T-cell (primary cell): ENCODE data around the gene EPHA6. TPM values are rescaled to one million over a fixed set of nuclear protein-coding genes. Genes with fewer than 3 reads are reported as not detected.

Experiments
- ATAC-seq, 4 experiments: fragments of 200-7000 bp in 3 of 4; fragments of 150-1000 bp in 1 of 4; cut with Tn5 transposase; replicated peaks in 1 of 4; 1 replicate in 3 of 4; 2 replicates in 1 of 4; pipeline ENCODE4 v1.10.0; 2021; ENCODE audit warnings: moderate library complexity in 3 of 4, mild to moderate bottlenecking in 2 of 4, moderate number of reproducible peaks in 1 of 4
- CTCF ChIA-PET, 2 donors: fragments of 300-600 bp; sonication (Branson Sonifier 250); formaldehyde crosslinking; loops; one replicate each; lab custom pipeline; 2022; ENCODE audit warnings: antibody characterized with exemption in 2 of 2; lab: Charles Lee
- POLR2A ChIA-PET, 2 donors: fragments of 300-600 bp; sonication (Branson Sonifier 250); formaldehyde crosslinking; loops; one replicate each; lab custom pipeline; 2022; ENCODE audit warnings: antibody characterized with exemption in 2 of 2; lab: Charles Lee
- DNase-seq, 35 experiments: peaks; one replicate each; pipeline versions ENCODE4 v3.0.0 to v3.0.0-alpha.2; 2013 to 2023
- H3K27ac ChIP-seq: one replicate; pipeline ENCODE4 v1.5.1; 2013; ENCODE audit warnings: low read length
- H3K27me3 ChIP-seq, 2 experiments: replicated peaks in 1 of 2; 1 replicate in 1 of 2; 2 replicates in 1 of 2; pipeline versions ENCODE4 v1.6.1 to v1.7.0; 2013; ENCODE audit warnings: low read length in 1 of 2, mixed read lengths in 1 of 2; ENCODE audit not compliant: control insufficient read depth in 2 of 2, insufficient read depth in 2 of 2; ENCODE audit errors: extremely low read depth in 1 of 2
- H3K36me3 ChIP-seq, 2 donors: 1 replicate in 1 of 2; 2 replicates in 1 of 2; pipeline versions ENCODE4 v1.6.1 to v1.7.0; 2013; ENCODE audit warnings: low read length in 1 of 2; ENCODE audit not compliant: control insufficient read depth in 2 of 2, insufficient read depth in 1 of 2; ENCODE audit errors: extremely low read depth in 1 of 2
- H3K4me1 ChIP-seq, 2 experiments: 1 replicate in 1 of 2; 2 replicates in 1 of 2; pipeline versions ENCODE4 v1.6.1 to v1.7.0; 2013; ENCODE audit warnings: low read length in 2 of 2, mixed read lengths in 1 of 2; ENCODE audit not compliant: insufficient read depth in 2 of 2, control insufficient read depth in 1 of 2; ENCODE audit errors: extremely low read depth in 1 of 2
- H3K4me3 ChIP-seq, 2 donors: 1 replicate in 1 of 2; 2 replicates in 1 of 2; pipeline versions ENCODE4 v1.5.1 to v1.7.0; 2013; ENCODE audit warnings: mild to moderate bottlenecking in 2 of 2, low read length in 1 of 2, moderate library complexity in 1 of 2; ENCODE audit not compliant: control insufficient read depth in 1 of 2; ENCODE audit errors: extremely low read depth in 1 of 2
- H3K9me3 ChIP-seq: 2 replicates; pipeline ENCODE4 v1.7.0; 2013
- H3K27ac Mint-ChIP-seq, 2 donors: one replicate each; pipeline ENCODE4 v1.8.0; 2020 to 2021; ENCODE audit warnings: mild to moderate bottlenecking in 2 of 2, mixed read lengths in 2 of 2
- H3K27me3 Mint-ChIP-seq, 2 donors: one replicate each; pipeline ENCODE4 v1.8.0; 2021 to 2022; ENCODE audit warnings: mixed read lengths in 2 of 2
- H3K36me3 Mint-ChIP-seq: one replicate; pipeline ENCODE4 v1.8.0; 2021; ENCODE audit warnings: mixed read lengths
- H3K4me1 Mint-ChIP-seq, 3 donors: one replicate each; pipeline ENCODE4 v1.8.0; 2020 to 2022; ENCODE audit warnings: mixed read lengths in 3 of 3, mild to moderate bottlenecking in 1 of 3
- H3K4me3 Mint-ChIP-seq, 3 donors: one replicate each; pipeline ENCODE4 v1.8.0; 2020 to 2022; ENCODE audit warnings: mild to moderate bottlenecking in 3 of 3, mixed read lengths in 3 of 3, moderate library complexity in 3 of 3
- H3K9me3 Mint-ChIP-seq, 3 donors: one replicate each; pipeline ENCODE4 v1.8.0; 2020 to 2022; ENCODE audit warnings: mixed read lengths in 3 of 3
- WGBS: methylation state at CpG from one replicate; pipeline ENCODE4 v1.1.5; 2013; ENCODE audit warnings: missing lambda C conversion rate; ENCODE audit not compliant: insufficient coverage; 5-methylcytosine and 5-hydroxymethylcytosine counted together
- total RNA-seq, 35 experiments: library from RNA in 6 of 35; stranded (reverse) in 6 of 35; fragments of 120-200 nt in 1 of 35; gene quantifications; one replicate each; pipeline versions ENCODE4 v1.2.1 to v1.2.4 and lab custom pipeline; 2013 to 2026

Gene EPHA6
- total RNA-seq, 5 donors from 2014 or later (not counting 1 experiment from before 2014, with no cell fraction given) = not detected

GRCh38 chr3:97680210-97680609 is 865.8 kb downstream of the EPHA6 start:
- ChIA-PET POLR2A (no interaction called here), CTCF (no interaction called here)
- Histone ChIP-seq H3K4me3 (no peak overlapping the region), H3K27ac (no peak overlapping the region), H3K4me1 (no peaks in the 10 kb centered on the region), H3K9me3 (no peaks in the 10 kb centered on the region), H3K36me3 (no peaks in the 10 kb centered on the region), H3K27me3 (no peaks in the 10 kb centered on the region)
- Mint-ChIP-seq H3K27ac (no peak overlapping the region), H3K36me3 (no peaks in the 10 kb centered on the region), H3K4me1 (no peaks in the 10 kb centered on the region), H3K9me3 (no peaks in the 10 kb centered on the region), H3K27me3 (peaks cover 0 to 9% of the 10 kb centered on the region in 2 donors), H3K4me3 (no peak overlapping the region)
- no peak for DNase-seq
- no peak for ATAC-seq

- Histone ChIP-seq H3K9me3 (no peaks in the 10 kb centered on the region), H3K36me3 (no peaks in the 10 kb centered on the region), H3K27ac (no peak overlapping the region), H3K27me3 (no peaks in the 10 kb centered on the region), H3K4me3 (no peak overlapping the region), H3K4me1 (no peaks in the 10 kb centered on the region)
- no peak overlapping the region for H3K27ac Mint-ChIP-seq
- CTCF ChIA-PET = no interaction called here
- H3K36me3 Mint-ChIP-seq = no peaks in the 10 kb centered on the region
- ATAC-seq (no peak), DNase-seq (no peak)
- POLR2A ChIA-PET = no interaction called here
- H3K9me3 Mint-ChIP-seq = no peaks in the 10 kb centered on the region
- H3K4me3 Mint-ChIP-seq = no peak overlapping the region
- no peaks in the 10 kb centered on the region for H3K4me1 Mint-ChIP-seq
- H3K27me3 Mint-ChIP-seq = peaks cover 0 to 13% of the 10 kb centered on the region in 2 donors
Observed at GRCh38 chr3:97680696-97681095, 866.3 kb downstream of the EPHA6 start.

- Histone ChIP-seq H3K36me3 (no peaks in the 10 kb centered on the region), H3K4me1 (no peaks in the 10 kb centered on the region), H3K9me3 (no peaks in the 10 kb centered on the region), H3K4me3 (no peak overlapping the region), H3K27me3 (no peaks in the 10 kb centered on the region), H3K27ac (no peak overlapping the region)
- Mint-ChIP-seq H3K4me3 (no peak overlapping the region), H3K4me1 (no peaks in the 10 kb centered on the region), H3K9me3 (no peaks in the 10 kb centered on the region), H3K36me3 (no peaks in the 10 kb centered on the region), H3K27ac (no peak overlapping the region), H3K27me3 (peaks cover 0 to 8% of the 10 kb centered on the region in 2 donors)
- ATAC-seq (no peak), DNase-seq (no peak)
- CTCF ChIA-PET = no interaction called here
- POLR2A ChIA-PET = no interaction called here
- no CpG with 5 or more reads among the region's 4 CpGs for WGBS
Observed at GRCh38 chr3:97684490-97684889, 870.1 kb downstream of the EPHA6 start.

- no peak for ATAC-seq
- H3K4me1 Mint-ChIP-seq = no peaks in the 10 kb centered on the region
- Histone ChIP-seq H3K36me3 (no peaks in the 10 kb centered on the region), H3K4me3 (no peak overlapping the region), H3K4me1 (no peaks in the 10 kb centered on the region), H3K27ac (no peak overlapping the region), H3K9me3 (no peaks in the 10 kb centered on the region), H3K27me3 (no peaks in the 10 kb centered on the region)
- peaks cover 2 to 8% of the 10 kb centered on the region in 2 donors for H3K27me3 Mint-ChIP-seq
- ChIA-PET POLR2A (no interaction called here), CTCF (no interaction called here)
- no peak for DNase-seq
- no peaks in the 10 kb centered on the region for H3K9me3 Mint-ChIP-seq
- H3K27ac Mint-ChIP-seq = no peak overlapping the region
- H3K36me3 Mint-ChIP-seq = no peaks in the 10 kb centered on the region
- H3K4me3 Mint-ChIP-seq = no peak overlapping the region
Observed at GRCh38 chr3:97686258-97686657, 871.9 kb downstream of the EPHA6 start.

GRCh38 chr3:97687734-97688133 is 873.3 kb downstream of the EPHA6 start:
- H3K36me3 Mint-ChIP-seq = no peaks in the 10 kb centered on the region
- H3K4me1 ChIP-seq = no peaks in the 10 kb centered on the region
- H3K36me3 ChIP-seq = no peaks in the 10 kb centered on the region
- DNase-seq = no peak
- H3K9me3 ChIP-seq = no peaks in the 10 kb centered on the region
- CTCF ChIA-PET = no interaction called here
- H3K9me3 Mint-ChIP-seq = no peaks in the 10 kb centered on the region
- no peak for ATAC-seq
- no peak overlapping the region for H3K4me3 Mint-ChIP-seq
- no peak overlapping the region for H3K27ac ChIP-seq
- no CpG with 5 or more reads among the region's 2 CpGs for WGBS
- POLR2A ChIA-PET = no interaction called here
- no peaks in the 10 kb centered on the region for H3K27me3 ChIP-seq
- H3K4me3 ChIP-seq = no peak overlapping the region
- no peaks in the 10 kb centered on the region for H3K4me1 Mint-ChIP-seq
- peaks cover 2 to 8% of the 10 kb centered on the region in 2 donors for H3K27me3 Mint-ChIP-seq
- no peak overlapping the region for H3K27ac Mint-ChIP-seq

GRCh38 chr3:97689111-97689510 is 874.7 kb downstream of the EPHA6 start:
- no peak overlapping the region for H3K4me3 ChIP-seq
- no peaks in the 10 kb centered on the region for H3K4me1 Mint-ChIP-seq
- H3K27ac ChIP-seq = no peak overlapping the region
- no peaks in the 10 kb centered on the region for H3K27me3 ChIP-seq
- 40% methylated on average over 1 of the region's 4 CpGs for WGBS
- CTCF ChIA-PET = interaction anchor here in 1 of 2 donors (0.6 kb wide), 1 partner anchor 1159 kb away, joined by 3 read pairs; no protein-coding TSS in a partner anchor
- POLR2A ChIA-PET = no interaction called here
- no peak overlapping the region for H3K27ac Mint-ChIP-seq
- ATAC-seq = no peak
- no peaks in the 10 kb centered on the region for H3K4me1 ChIP-seq
- no peak for DNase-seq
- no peaks in the 10 kb centered on the region for H3K9me3 Mint-ChIP-seq
- H3K27me3 Mint-ChIP-seq = peaks cover 2 to 11% of the 10 kb centered on the region in 2 donors
- H3K36me3 ChIP-seq = no peaks in the 10 kb centered on the region
- H3K36me3 Mint-ChIP-seq = no peaks in the 10 kb centered on the region
- H3K9me3 ChIP-seq = no peaks in the 10 kb centered on the region
- H3K4me3 Mint-ChIP-seq = no peak overlapping the region

GRCh38 chr3:97689962-97690361 is 875.6 kb downstream of the EPHA6 start:
- Histone ChIP-seq H3K4me3 (no peak overlapping the region), H3K9me3 (no peaks in the 10 kb centered on the region), H3K4me1 (no peaks in the 10 kb centered on the region), H3K36me3 (no peaks in the 10 kb centered on the region), H3K27me3 (no peaks in the 10 kb centered on the region), H3K27ac (no peak overlapping the region)
- ChIA-PET CTCF (no interaction called here), POLR2A (no interaction called here)
- Mint-ChIP-seq H3K36me3 (no peaks in the 10 kb centered on the region), H3K9me3 (no peaks in the 10 kb centered on the region), H3K27me3 (peaks cover 2 to 13% of the 10 kb centered on the region in 2 donors), H3K27ac (no peak overlapping the region), H3K4me3 (no peak overlapping the region), H3K4me1 (no peaks in the 10 kb centered on the region)
- DNase-seq = no peak
- no peak for ATAC-seq
